NB4 (cell line): ENCODE data around the gene GSK3B.

Experiments
- MYC ChIP-seq: IDR thresholded peaks from 2 replicates; pipeline ENCODE4 v1.6.1; 2011; ENCODE audit warnings: low read depth, low read length
- POLR2A ChIP-seq: IDR thresholded peaks from 2 replicates; pipeline ENCODE4 v1.6.1; 2011; ENCODE audit warnings: mild to moderate bottlenecking; ENCODE audit not compliant: insufficient read length; ENCODE audit errors: extremely low read depth
- TF ChIP-seq, protein P1 (sequence below): IDR thresholded peaks from one replicate; pipeline ENCODE4 v1.5.1; 2012; ENCODE audit warnings: low read depth, low read length
- TF ChIP-seq, protein P2 (sequence below): IDR thresholded peaks from 2 replicates; pipeline ENCODE4 v1.6.1; 2011; ENCODE audit warnings: low read depth, low read length

DNA sequence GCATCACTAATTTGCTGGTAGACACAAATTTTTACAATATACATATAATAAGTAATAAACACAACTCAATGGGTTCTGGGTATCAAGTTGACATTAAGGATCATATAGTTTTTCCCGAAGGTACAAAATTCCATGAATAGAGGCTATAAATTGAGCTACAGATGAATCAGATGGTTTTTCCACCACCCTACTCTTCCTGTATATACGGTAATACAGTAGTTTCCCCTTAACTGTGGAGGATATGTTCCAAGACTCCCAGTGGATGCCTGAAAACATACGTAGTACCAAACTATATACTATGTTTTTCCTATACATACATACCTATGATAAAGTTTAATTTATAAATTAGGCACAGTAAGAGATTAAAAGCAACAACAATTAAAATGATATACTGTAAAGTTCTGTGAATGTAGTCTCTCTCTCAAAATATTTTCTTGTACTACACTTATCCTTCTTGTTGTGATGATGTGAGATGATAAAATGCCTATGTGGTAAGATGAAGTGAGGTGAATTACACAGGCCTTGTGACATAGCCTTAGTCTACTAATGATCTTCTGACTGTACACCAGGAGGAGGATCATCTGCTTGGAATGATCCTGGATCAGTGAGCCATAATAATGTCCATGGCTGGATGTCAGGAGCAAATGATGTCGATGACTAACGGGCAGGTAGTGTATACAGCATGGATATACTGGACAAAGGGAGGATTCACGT is 195.6 kb downstream of the GSK3B start:
- TF ChIP-seq, protein P1, sequence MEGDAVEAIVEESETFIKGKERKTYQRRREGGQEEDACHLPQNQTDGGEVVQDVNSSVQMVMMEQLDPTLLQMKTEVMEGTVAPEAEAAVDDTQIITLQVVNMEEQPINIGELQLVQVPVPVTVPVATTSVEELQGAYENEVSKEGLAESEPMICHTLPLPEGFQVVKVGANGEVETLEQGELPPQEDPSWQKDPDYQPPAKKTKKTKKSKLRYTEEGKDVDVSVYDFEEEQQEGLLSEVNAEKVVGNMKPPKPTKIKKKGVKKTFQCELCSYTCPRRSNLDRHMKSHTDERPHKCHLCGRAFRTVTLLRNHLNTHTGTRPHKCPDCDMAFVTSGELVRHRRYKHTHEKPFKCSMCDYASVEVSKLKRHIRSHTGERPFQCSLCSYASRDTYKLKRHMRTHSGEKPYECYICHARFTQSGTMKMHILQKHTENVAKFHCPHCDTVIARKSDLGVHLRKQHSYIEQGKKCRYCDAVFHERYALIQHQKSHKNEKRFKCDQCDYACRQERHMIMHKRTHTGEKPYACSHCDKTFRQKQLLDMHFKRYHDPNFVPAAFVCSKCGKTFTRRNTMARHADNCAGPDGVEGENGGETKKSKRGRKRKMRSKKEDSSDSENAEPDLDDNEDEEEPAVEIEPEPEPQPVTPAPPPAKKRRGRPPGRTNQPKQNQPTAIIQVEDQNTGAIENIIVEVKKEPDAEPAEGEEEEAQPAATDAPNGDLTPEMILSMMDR: no peak
- TF ChIP-seq POLR2A (no peak), MYC (no peak)
- TF ChIP-seq, protein P2, sequence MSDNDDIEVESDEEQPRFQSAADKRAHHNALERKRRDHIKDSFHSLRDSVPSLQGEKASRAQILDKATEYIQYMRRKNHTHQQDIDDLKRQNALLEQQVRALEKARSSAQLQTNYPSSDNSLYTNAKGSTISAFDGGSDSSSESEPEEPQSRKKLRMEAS: no peak
